MG63 (cell line): ENCODE results near the gene AADACL4. TPM values are rescaled to one million over a fixed set of nuclear protein-coding genes. Genes with fewer than 3 reads are reported as not detected.
"Not testable (repeated sequence)": the region's sequence is repeated elsewhere in the genome, so short reads cannot be mapped to it uniquely, and the experiment has no call there.

Source experiments
- DNase-seq: peaks from one replicate; pipeline ENCODE4 v3.0.0-alpha.2; 2020
- H3K27me3 ChIP-seq: fragments of 250-450 bp; sonication (Bioruptor Pico); 2 replicates; pipeline ENCODE4 v1.5.1; 2020; ENCODE audit warnings: mild to moderate bottlenecking, moderate library complexity
- H3K36me3 ChIP-seq: fragments of 250-450 bp; sonication (Bioruptor Pico); 2 replicates; pipeline ENCODE4 v1.5.1; 2020; ENCODE audit warnings: mild to moderate bottlenecking, moderate library complexity
- H3K4me3 ChIP-seq: fragments of 250-450 bp; sonication (Bioruptor Pico); 2 replicates; pipeline ENCODE4 v1.5.1; 2020; ENCODE audit warnings: mild to moderate bottlenecking, moderate library complexity
- H3K9me3 ChIP-seq: fragments of 250-450 bp; sonication (Bioruptor Pico); 2 replicates; pipeline ENCODE4 v1.5.1; 2020; ENCODE audit warnings: mild to moderate bottlenecking, moderate library complexity
- total RNA-seq: library from RNA; depleted of rRNA; stranded (reverse); fragments of >200 nt; shearing (Covaris generic); gene quantifications from 2 replicates; pipeline ENCODE4 v1.2.3, GENCODE V29; 2014; ENCODE audit warnings: low replicate concordance

AADACL4 gene
- total RNA-seq, 1 experiment from 2014 or later: not detected

DNA sequence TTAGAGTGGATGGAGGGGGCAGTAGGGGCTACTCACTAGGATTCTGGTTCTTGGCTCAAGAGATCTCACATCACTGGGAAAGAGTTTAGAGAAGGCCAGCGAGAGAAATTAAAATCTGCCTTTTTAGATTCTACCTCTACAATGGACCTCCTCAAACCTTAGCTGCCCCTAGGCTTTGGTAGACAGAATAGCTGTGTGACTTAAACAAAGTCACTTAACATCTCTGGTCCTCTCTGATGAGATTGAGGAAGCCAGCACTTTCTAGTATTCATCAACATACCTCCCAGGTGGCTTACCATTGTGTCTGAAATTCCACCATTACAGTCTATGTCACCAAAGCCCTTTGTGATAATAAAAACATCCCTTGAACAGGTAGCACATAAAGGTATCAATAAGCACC, 18.7 kb downstream of the AADACL4 start:
- Histone ChIP-seq H3K36me3 (no peaks in the 10 kb centered on the region), H3K9me3 (peaks cover 2% of the 10 kb centered on the region; the same call in 1 of the 2 replicates), H3K27me3 (no peaks in the 10 kb centered on the region), H3K4me3 (no peak overlapping the region)
- DNase-seq: no peak

DNA sequence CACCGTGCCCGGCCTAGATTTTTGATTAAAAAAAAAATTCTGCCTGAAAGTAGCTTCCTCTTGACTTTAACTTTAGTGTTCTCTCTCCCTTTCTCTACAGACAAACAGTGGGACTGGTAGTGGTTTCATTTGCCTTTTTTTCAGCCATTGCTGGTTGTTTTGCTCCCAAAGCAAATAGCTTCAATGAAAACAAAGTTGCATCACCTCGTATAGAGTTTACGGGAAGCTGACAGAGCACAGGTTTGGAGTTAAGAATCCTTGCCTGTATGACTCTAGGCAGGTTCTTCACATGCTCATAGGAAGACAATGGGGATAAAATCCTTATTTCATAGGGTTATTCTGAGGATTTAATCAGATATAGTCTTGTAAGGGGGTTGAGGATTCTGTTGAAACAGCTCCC, 21.6 kb downstream of the AADACL4 start:
- peaks cover 2% of the 10 kb centered on the region; the same call in 1 of the 2 replicates for H3K9me3 ChIP-seq
- no peaks in the 10 kb centered on the region for H3K27me3 ChIP-seq
- no peak for DNase-seq
- H3K36me3 ChIP-seq: no peaks in the 10 kb centered on the region
- no peak overlapping the region for H3K4me3 ChIP-seq

DNA sequence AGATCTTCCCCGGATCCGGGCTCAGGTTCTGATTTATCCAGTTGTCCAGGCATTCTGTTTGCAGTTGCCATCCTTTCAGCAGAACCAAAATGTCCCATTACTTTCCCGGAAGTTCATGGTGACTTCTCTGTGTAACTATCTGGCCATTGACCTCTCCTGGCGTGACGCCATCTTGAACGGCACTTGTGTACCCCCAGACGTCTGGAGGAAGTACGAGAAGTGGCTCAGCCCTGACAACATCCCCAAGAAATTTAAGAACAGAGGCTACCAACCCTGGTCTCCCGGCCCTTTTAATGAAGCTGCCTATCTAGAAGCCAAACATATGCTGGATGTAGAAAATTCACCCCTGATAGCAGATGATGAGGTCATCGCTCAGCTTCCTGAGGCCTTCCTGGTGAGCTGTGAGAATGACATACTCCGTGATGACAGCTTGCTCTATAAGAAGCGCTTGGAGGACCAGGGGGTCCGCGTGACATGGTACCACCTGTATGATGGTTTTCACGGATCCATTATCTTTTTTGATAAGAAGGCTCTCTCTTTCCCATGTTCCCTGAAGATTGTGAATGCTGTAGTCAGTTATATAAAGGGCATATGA, 22.4 kb downstream of the AADACL4 start:
- Histone ChIP-seq H3K36me3 (no peaks in the 10 kb centered on the region), H3K27me3 (no peaks in the 10 kb centered on the region; the same call in 1 of the 2 replicates), H3K9me3 (peaks cover 2% of the 10 kb centered on the region; the same call in 1 of the 2 replicates), H3K4me3 (no peak overlapping the region)
- DNase-seq: no peak

DNA sequence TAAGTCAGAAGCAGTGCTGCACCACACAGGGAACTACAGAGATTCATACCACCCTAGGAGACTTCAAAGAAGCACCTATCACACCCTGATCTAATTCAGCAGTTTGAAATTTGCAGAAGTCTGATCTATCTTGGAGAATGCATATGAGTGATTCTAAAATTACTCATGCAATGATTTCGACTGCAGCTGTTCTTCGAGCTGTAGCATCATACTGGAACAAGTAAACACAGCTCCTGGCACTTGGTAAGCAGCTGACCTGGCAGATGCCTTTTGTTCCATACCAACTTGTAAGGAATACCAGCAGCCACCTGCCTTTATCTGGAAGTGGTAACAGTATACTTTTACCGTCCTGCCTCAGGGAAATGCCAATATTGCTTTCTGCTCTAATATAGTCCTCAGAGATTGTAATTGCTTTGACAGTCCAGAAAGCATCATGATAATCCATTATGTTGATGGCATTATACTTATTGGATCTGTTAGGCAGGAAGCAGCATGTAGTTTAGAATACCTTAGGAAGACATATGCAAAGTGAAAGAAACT, 25.7 kb downstream of the AADACL4 start:
- H3K27me3 ChIP-seq: peaks cover 3% of the 10 kb centered on the region
- no peaks in the 10 kb centered on the region for H3K36me3 ChIP-seq
- peak; percentile 28 for DNase-seq
- H3K4me3 ChIP-seq: no peak overlapping the region
- no peaks in the 10 kb centered on the region for H3K9me3 ChIP-seq

DNA sequence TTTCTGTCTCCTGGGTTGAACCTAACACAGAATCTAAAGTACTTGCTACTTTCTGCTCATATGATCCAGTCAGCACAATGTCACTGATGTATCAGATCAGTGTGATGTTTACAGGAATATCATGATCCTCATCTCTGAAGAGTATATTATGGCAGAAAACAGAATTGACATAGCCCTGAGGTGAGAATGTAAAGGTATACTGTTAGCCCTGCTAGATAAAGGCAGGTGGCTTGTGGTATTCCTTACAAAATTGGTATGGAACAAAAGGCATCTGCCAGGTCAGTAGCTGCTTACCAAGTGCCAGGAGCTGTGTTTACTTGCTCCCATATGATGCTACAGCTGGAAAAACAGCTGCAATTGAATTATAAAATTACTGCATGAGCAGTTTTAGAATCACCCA, 30.5 kb downstream of the AADACL4 start:
- DNase-seq: no peak
- Histone ChIP-seq H3K9me3 (no peaks in the 10 kb centered on the region), H3K4me3 (no peak overlapping the region), H3K27me3 (peaks cover 5% of the 10 kb centered on the region), H3K36me3 (no peaks in the 10 kb centered on the region)

DNA sequence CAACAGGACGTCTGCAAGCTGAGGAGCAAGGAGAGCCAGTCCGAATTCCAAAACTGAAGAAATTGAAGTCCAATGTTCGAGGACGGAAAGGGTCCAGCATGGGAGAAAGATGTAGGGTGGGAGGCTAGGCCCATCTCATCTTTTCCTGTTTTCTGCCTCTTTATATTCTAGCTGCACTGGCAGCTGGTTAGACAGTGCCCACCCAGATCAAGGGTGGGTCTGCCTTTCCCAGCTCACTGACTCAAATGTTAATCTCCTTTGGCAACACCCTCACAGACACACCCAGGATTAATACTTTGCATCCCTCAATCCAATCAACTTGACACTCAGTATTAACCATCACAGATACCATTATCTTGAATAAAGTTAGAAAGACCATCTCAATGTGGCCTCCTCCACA, 32.2 kb downstream of the AADACL4 start:
- not testable (repeated sequence) for DNase-seq, H3K4me3 ChIP-seq, H3K36me3 ChIP-seq, H3K27me3 ChIP-seq, H3K9me3 ChIP-seq

DNA sequence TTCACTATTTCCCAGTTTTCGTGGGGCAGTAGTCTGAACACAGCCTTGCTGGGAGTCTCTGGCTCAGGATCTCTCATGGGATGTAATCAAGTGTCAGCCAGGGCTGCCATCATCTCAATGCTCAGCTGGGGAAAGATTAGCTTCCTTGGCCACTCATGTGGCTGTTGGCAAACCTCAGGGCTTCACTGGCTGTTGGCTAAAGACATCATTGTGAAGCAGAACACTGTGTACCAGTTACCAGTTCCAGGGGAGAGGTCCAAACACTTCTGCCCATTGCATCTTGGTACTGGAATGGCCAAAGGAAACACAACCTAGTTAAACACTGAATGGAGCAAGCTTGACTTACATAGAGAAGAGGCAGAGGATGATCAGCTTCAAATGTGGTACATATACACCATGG, 33.7 kb downstream of the AADACL4 start:
- Histone ChIP-seq H3K4me3 (no peak overlapping the region), H3K27me3 (0 out of 2 replicates have a peak, but pooled peaks cover 3% of the 10 kb centered on the region)
- no peak for DNase-seq

DNA sequence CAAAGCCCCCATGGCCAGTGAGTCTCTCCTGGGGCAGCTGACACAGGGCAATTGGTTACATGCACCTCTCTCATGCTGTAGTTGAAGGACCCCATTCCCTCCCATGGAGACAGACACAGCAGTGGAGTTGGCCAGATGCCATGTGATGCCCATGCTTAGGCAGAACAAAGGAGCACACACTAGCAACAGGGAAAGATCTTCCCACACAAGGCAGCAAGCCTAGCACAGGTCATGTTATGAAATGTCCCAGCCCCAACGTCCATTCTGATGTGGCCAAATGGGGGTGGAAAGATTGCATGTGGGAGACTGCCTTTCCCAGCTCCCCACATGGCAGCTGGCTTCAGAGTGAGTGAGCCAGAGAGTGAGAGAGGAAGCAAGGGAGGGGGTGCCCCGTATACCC, 34.5 kb downstream of the AADACL4 start:
- DNase-seq: no peak
- Histone ChIP-seq H3K36me3 (no peaks in the 10 kb centered on the region), H3K27me3 (0 out of 2 replicates have a peak, but pooled peaks cover 3% of the 10 kb centered on the region), H3K4me3 (no peak overlapping the region), H3K9me3 (no peaks in the 10 kb centered on the region)

More for the DNA sequence above, 33.7 kb downstream of the AADACL4 start:
- Histone ChIP-seq H3K36me3 (no peaks in the 10 kb centered on the region), H3K9me3 (no peaks in the 10 kb centered on the region)

DNA sequence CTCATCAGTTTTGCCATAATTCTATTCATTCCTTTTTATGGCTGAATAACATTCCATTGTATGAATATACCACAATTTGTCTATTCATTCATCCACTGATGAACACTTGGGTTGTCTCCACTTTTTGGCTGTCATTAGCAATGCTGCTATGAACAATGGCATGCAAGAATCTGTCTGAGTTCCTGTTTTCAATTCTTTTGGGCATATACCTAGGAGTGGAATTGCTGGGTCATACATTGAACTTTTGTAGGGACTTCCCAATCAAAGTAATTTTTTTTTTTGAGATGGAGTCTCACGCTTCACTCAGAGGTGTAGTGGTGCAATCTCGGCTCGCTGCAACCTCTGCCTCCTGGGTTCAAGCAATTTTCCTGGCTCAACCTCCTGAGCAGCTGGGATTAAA, 34.9 kb downstream of the AADACL4 start:
- DNase-seq: no peak
- H3K9me3 ChIP-seq: no peaks in the 10 kb centered on the region
- 0 out of 2 replicates have a peak, but pooled peaks cover 3% of the 10 kb centered on the region for H3K27me3 ChIP-seq
- no peaks in the 10 kb centered on the region for H3K36me3 ChIP-seq
- no peak overlapping the region for H3K4me3 ChIP-seq

DNA sequence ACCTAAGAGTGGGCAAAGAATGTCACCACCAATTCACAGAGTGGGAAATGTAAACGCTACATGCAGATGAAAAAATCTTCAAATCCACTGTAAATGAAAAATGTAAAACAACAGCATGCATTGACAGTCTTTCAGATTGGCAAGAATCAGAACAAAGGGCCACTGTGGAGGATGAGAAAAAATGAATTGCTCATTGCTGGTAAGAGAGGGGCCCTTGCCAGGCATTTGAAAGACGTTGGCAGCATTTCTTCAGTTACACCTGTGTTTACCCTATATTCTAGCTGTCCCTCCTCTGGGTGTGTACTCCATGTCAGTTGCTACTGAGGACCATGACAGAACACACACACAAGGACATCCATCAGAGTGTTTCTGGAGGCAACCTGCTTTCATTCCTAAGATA, 46.3 kb downstream of the AADACL4 start:
- Histone ChIP-seq H3K27me3 (no peaks in the 10 kb centered on the region), H3K9me3 (no peaks in the 10 kb centered on the region), H3K36me3 (no peaks in the 10 kb centered on the region), H3K4me3 (no peak overlapping the region)
- DNase-seq: no peak

DNA sequence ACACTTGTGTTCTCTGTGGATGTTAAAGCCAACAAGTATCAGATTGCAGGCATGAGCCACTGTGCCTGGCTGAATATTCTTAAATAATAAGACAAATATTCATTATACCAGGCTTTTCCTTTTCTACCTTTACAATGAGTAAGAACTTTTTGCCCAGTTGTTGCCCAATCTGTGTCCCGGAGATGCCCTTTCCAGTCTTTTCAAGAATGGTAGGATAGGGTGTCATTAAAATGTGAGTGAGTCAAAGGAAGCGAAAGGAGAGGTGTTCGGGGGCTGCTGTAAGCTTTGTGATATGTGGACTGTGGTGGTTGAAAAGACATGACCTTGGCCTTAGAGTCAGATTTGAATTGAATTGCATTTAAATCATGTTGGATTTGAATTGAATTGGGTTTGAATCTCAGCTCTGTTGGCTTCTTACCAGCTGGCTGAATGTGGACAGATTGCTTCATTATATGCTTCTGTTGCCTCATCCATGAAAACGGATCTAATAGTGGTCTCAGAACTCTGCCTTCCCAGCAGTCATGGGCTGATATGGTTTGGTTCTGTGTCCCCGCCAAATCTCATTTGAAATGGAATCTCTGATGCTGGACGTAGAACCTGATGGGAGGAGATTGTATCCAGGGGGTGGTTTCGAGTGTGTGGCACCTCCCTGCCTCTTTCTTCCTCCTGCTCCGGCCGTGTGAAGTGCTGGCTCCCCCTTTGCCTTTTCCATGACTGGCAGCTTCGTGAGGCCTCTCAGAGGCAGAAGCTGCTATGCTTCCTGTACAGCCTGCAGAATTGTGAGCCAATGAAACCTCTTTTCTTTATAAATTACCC, 49.3 kb downstream of the AADACL4 start:
- DNase-seq: no peak
- no peaks in the 10 kb centered on the region for H3K27me3 ChIP-seq
- H3K9me3 ChIP-seq: no peaks in the 10 kb centered on the region

DNA sequence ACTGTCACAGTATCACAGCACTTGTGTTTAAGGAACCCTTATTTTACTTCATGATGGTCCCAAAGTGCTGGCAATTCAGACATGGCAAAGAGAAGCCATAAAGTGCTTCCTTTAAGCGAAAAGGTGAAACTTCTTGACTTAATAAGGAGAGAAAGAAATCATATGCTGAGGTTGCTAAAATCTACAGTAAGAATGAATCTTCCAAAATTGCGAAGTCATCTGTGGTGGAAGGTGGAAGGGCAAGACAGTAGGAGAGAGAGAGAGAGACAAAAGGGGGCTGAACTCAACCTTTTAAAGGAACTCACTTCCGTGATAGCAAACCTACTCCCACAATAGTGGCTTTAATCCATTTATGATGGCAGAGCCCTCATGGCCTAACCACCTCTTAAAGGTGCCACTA, 52.8 kb downstream of the AADACL4 start:
- DNase-seq: no peak
- Histone ChIP-seq H3K36me3 (no peaks in the 10 kb centered on the region), H3K4me3 (no peak overlapping the region), H3K9me3 (no peaks in the 10 kb centered on the region), H3K27me3 (no peaks in the 10 kb centered on the region)

More for the DNA sequence above, 49.3 kb downstream of the AADACL4 start:
- H3K36me3 ChIP-seq: no peaks in the 10 kb centered on the region
- H3K4me3 ChIP-seq: no peak overlapping the region

DNA sequence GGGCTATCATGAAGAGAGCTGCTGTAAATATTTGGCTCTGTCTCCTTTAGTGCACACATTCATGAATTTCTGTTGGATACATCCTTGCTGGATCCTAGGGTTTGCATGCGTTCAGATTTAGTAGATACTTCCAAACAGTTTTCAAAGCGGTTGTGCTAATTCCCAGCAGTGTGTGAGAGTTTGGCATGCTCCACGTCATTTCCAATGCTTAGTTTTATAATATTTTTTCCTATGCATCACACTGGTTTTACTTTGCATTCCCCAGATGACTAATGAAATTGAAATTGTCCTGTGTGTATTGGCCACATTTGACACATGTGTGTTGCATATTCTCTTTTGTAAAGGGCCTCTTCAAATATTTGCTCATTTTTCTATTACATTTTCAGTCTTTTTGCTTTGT, 53.5 kb downstream of the AADACL4 start:
- Histone ChIP-seq H3K27me3 (no peaks in the 10 kb centered on the region), H3K36me3 (no peaks in the 10 kb centered on the region), H3K4me3 (no peak overlapping the region), H3K9me3 (no peaks in the 10 kb centered on the region)
- no peak for DNase-seq

DNA sequence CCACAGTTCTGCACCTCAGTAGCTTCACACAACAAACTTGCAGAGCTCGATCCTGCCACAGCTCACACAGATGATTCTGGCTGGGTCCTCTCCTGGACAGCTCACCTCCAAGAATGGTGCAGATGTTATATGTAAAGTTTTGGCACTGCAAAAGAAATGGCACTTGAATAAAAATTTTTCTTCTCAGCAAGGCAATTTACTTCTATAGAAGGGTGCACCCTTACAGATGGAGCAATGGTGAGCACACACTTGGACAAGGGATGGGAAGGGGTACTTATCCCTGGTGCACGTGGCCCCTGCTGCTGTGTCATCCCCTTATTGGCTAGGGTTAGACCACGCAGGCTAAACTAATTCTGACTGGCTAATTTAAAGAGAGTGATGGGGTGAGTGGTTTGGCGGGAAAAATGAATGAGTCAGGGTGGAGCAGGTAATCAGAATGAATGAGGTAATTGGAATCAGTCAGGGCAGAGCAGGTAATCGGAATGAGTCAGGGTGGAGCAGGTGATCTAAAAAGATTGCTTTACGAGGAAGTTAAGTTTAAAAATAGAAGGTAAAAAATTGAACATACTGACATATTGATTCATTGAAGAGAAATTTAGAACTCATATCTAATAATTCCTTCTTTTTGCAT, 60.1 kb downstream of the AADACL4 start:
- Histone ChIP-seq H3K36me3 (no peaks in the 10 kb centered on the region), H3K27me3 (no peaks in the 10 kb centered on the region), H3K9me3 (peaks cover 11% of the 10 kb centered on the region; the same call in 1 of the 2 replicates), H3K4me3 (no peak overlapping the region)
- no peak for DNase-seq

DNA sequence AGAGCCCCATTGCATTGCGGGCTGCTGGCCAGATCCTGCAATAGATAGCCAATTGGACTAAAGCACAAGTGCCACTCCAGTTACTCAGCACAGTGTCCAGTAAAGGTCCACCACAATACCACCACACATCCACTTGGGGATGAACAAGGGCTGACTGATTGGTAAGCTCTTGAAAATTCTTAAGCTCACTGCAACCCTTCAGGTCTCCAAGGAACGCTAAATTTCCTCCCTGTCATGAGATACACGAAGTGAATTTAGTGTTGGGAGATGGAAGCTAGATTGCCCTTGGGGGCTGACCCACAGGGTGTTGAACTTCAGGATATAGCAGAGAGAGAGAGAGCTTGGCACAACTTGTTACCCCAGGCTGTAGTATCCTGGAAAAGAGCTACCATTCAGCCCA, 62.2 kb downstream of the AADACL4 start:
- Histone ChIP-seq H3K4me3 (no peak overlapping the region), H3K27me3 (no peaks in the 10 kb centered on the region), H3K36me3 (no peaks in the 10 kb centered on the region), H3K9me3 (peaks cover 11% of the 10 kb centered on the region; the same call in 1 of the 2 replicates)
- DNase-seq: no peak

DNA sequence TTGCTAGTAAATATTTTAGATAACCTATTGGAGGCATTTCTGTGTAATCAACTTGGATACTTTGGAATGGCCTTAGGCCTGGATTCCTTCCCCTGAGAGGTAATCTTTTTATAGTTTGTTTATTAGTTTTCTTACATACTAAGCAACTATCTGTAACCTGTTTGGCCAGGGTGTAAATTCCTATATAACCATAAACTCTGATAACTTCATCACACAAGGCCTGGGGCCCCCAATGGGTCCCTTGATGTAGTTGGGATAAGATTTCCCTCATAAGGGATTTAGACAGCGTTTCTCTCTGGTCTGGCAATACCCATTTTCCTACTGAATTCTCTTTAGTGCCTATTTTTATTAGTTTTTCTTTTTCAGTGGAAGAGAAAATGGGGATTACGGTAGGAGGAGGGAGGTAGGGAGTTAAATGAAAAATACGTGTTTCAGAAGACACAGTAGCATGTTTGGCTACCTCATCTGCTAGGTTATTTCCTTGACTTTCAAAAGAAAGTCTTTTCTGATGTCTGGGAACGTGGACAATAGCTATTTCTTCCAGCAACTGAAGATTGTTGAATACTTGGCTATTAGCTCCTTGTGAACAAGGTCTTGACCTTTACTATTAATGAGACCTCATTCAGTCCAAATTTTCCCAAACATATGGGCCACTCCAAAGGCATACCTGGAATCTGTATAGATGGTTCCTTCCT, 64.7 kb downstream of the AADACL4 start:
- DNase-seq: no peak
- Histone ChIP-seq H3K36me3 (no peaks in the 10 kb centered on the region), H3K4me3 (no peak overlapping the region), H3K27me3 (no peaks in the 10 kb centered on the region), H3K9me3 (peaks cover 7% of the 10 kb centered on the region; the same call in 1 of the 2 replicates)

DNA sequence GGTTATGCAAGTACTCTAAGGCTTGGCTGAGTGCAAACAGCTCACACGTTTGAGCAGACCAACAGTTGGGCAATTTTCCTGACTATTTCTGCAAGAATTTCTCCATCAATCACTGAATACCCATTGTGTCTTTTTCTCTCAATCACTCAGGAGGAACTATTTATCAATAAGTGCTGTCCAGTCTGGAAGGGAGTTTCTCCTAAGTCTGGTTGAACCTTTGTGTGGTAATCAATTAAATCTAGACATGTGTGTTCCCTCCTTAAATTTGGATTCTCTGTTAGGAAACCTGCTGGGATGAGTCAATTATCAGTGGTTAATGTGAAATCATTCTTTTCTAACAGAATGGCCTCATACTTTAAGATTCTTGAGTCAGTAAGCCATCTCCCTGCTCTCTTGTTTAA, 65.2 kb downstream of the AADACL4 start:
- H3K4me3 ChIP-seq: no peak overlapping the region
- no peak for DNase-seq
- no peaks in the 10 kb centered on the region for H3K36me3 ChIP-seq
- peaks cover 4% of the 10 kb centered on the region; the same call in 1 of the 2 replicates for H3K9me3 ChIP-seq
- H3K27me3 ChIP-seq: no peaks in the 10 kb centered on the region
